Panc1 (cell line): ENCODE data around the gene SHKBP1.

Source experiments
- POLR2AphosphoS5 ChIP-seq: IDR thresholded peaks from 2 replicates; pipeline ENCODE4 v1.6.1; 2012; ENCODE audit warnings: mild to moderate bottlenecking, low read depth, low read length, moderate library complexity
- TCF7L2 ChIP-seq: IDR thresholded peaks from 2 replicates; pipeline ENCODE4 v1.6.1; 2011; ENCODE audit warnings: mild to moderate bottlenecking, low read depth, low read length, inconsistent platforms
- TF ChIP-seq, protein P1 (sequence below): fragments of 450-650 bp; IDR thresholded peaks from 2 replicates; pipeline ENCODE4 v1.5.1; 2017; ENCODE audit warnings: mild to moderate bottlenecking

DNA sequence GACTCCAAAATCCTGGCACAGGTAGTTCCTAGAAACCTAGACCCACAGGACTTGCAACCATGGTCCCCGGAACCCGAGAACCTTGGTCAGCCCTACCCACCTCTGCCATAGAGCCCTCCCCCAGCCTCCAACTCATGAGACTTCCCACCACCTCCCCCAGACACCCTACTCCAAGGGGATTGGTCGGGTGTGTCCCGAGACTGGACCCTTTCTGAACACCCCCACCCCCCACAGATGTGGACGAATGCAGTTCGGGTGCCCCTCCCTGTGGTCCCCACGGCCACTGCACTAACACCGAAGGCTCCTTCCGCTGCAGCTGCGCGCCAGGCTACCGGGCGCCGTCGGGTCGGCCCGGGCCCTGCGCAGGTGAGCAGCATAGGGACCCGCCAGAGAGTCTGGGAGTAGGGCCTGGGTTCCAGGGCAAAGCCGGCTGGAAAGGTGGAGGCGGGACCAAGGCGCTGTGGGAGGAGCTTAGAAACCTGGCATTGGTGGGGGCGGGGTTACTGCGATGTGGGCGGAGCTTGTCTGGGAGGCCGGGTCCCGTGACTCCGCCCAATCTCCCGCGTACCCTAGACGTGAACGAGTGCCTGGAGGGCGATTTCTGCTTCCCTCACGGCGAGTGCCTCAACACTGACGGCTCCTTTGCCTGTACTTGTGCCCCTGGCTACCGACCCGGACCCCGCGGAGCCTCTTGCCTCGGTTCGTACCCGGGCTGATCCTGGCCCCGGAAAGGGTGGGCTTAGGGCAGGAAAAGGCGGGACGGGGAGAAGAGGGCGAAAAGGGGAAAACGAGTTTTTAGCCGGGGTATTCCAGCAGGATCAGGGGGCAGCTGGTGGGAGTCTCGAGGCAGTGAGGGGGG, 36.4 kb downstream of the SHKBP1 start:
- TF ChIP-seq, protein P1, sequence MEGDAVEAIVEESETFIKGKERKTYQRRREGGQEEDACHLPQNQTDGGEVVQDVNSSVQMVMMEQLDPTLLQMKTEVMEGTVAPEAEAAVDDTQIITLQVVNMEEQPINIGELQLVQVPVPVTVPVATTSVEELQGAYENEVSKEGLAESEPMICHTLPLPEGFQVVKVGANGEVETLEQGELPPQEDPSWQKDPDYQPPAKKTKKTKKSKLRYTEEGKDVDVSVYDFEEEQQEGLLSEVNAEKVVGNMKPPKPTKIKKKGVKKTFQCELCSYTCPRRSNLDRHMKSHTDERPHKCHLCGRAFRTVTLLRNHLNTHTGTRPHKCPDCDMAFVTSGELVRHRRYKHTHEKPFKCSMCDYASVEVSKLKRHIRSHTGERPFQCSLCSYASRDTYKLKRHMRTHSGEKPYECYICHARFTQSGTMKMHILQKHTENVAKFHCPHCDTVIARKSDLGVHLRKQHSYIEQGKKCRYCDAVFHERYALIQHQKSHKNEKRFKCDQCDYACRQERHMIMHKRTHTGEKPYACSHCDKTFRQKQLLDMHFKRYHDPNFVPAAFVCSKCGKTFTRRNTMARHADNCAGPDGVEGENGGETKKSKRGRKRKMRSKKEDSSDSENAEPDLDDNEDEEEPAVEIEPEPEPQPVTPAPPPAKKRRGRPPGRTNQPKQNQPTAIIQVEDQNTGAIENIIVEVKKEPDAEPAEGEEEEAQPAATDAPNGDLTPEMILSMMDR = no peak
- TF ChIP-seq POLR2AphosphoS5 (no peak), TCF7L2 (no peak)
